Measurements from ENCODE around the gene CHORDC1. TPM values are rescaled to one million over a fixed set of nuclear protein-coding genes. Genes with fewer than 3 reads are reported as not detected.

Gene CHORDC1
- total and polyA plus RNA-seq, 2 of the 8 experiments (the other 6 are each of a cell fraction or from before 2014, with no cell fraction given): 28.9 to 97.1 TPM

DNA sequence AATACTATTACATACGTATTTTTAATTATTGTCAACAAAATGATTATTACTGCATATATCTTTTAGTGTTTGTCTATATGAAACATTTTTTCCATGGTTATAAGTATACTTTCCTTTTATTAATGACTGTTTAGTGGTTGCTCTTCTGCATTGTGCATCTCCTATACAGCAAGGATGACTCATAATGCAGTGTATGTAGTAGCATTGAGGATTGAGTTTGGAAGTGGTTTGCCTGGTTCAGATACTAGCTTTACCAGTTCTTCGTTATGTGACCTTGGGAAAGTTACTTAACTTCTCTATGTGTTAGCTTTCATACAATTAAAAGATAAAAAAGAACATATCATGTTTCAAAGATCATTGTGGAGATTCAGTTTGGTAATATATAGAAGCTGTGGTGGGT, 44.1 kb downstream of the CHORDC1 start:
- Histone ChIP-seq H3K56ac (replicated peaks; ENCODE audit: insufficient read length, low read depth, low read length) (no peak overlapping the region), H3K27ac (ENCODE audit: low read depth, low read length) (no peak overlapping the region), H3K23me2 (ENCODE audit: low read depth, low read length) (no peaks in the 10 kb centered on the region), H2AK5ac (ENCODE audit: low read depth, low read length) (no peak overlapping the region), H3K79me1 (ENCODE audit: low read depth, low read length) (no peaks in the 10 kb centered on the region), H2AFZ (ENCODE audit: low read length) (no peak overlapping the region), H2BK120ac (replicated peaks; ENCODE audit: low read depth, low read length) (no peak overlapping the region), H4K91ac (replicated peaks; ENCODE audit: insufficient read length, low read length) (no peak overlapping the region), H3K4me1 (replicated peaks in 1 of 4; ENCODE audit: control insufficient read depth in 3 of 4, insufficient read depth in 4 of 4, low read length in 3 of 4) (no peaks in the 10 kb centered on the region), H3K79me2 (ENCODE audit: control insufficient read depth in 1 of 2, insufficient read depth in 2 of 2, low read length in 2 of 2) (no peaks in the 10 kb centered on the region), H2BK12ac (ENCODE audit: low read depth, low read length) (no peak overlapping the region), H3K4ac (replicated peaks; ENCODE audit: insufficient read length, low read depth, low read length) (no peak overlapping the region), H2BK5ac (ENCODE audit: low read depth, low read length) (no peak overlapping the region), H4K20me1 (replicated peaks in 1 of 2; ENCODE audit: control insufficient read depth in 1 of 2, insufficient read depth in 2 of 2, low read length in 2 of 2) (no peaks in the 10 kb centered on the region), H3K9me3 (ENCODE audit: insufficient read depth in 2 of 2, low read depth in 1 of 2, low read length in 1 of 2) (no peaks in the 10 kb centered on the region), H3K36me3 (ENCODE audit: control insufficient read depth in 2 of 4, insufficient read depth in 4 of 4, low read length in 3 of 4) (peaks cover 0 to 6% (median 0%) of the 10 kb centered on the region in 4 experiments; a peak in 1 of 8 replicates), H4K5ac (ENCODE audit: insufficient read length, low read depth, low read length) (no peak overlapping the region), H2BK15ac (ENCODE audit: low read length) (no peak overlapping the region), H3K4me3 (ENCODE audit: extremely low read depth in 1 of 4, insufficient read depth in 2 of 4, low read depth in 3 of 4, low read length in 4 of 4) (no peak overlapping the region), H3K18ac (ENCODE audit: extremely low read depth, low read length) (no peak overlapping the region), H3K9ac (replicated peaks in 1 of 4; ENCODE audit: extremely low read depth in 1 of 4, low read depth in 3 of 4, low read length in 3 of 4) (no peak overlapping the region), H2BK20ac (ENCODE audit: low read length) (no peak overlapping the region), H3K14ac (ENCODE audit: insufficient read length) (no peak overlapping the region), H3K23ac (ENCODE audit: insufficient read length) (no peak overlapping the region), H4K8ac (ENCODE audit: extremely low read depth, insufficient read depth, low read length) (no peak overlapping the region), H3K27me3 (replicated peaks in 1 of 4; ENCODE audit: control insufficient read depth in 3 of 4, extremely low read depth in 1 of 4, insufficient read depth in 3 of 4, low read length in 3 of 4) (no peaks in the 10 kb centered on the region), H3K4me2 (ENCODE audit: insufficient read depth in 1 of 2, low read depth in 2 of 2, low read length in 2 of 2) (no peak overlapping the region)
- no peak for DNase-seq (ENCODE audit: low read depth in 1 of 2, low spot score in 2 of 2)
- WGBS, 2 experiments (ENCODE audit: extremely low coverage in 1 of 2, insufficient coverage in 1 of 2, insufficient read length in 1 of 2, insufficient replicate concordance in 2 of 2, low coverage in 1 of 2, low lambda C conversion rate in 2 of 2, missing lambda C conversion rate in 1 of 2): 89% methylated on average over 2 of the region's 2 CpGs; no CpG with 5 or more reads in 1 of the 2 experiments
- no peak for FAIRE-seq
- ChIA-PET CTCF (ENCODE audit: partially characterized antibody) (interaction anchor here (0.9 kb wide), 1 partner anchor 65 kb away, joined by 6 read pairs; no protein-coding TSS in a partner anchor), POLR2A (ENCODE audit: partially characterized antibody) (no interaction called here)
- TF ChIP-seq EP300 (IDR thresholded peaks at IDR 0.05; ENCODE audit: borderline replicate concordance in 1 of 2, low read depth in 2 of 2, low read length in 2 of 2): no peak
- no peak for TF ChIP-seq CBX8 (IDR thresholded peaks at IDR 0.05; ENCODE audit: borderline replicate concordance, low read depth, low read length)
- no peak for TF ChIP-seq EZH2 (IDR thresholded peaks at IDR 0.05; ENCODE audit: low read depth, low read length, severe bottlenecking)
- no peak for TF ChIP-seq NANOG (IDR thresholded peaks at IDR 0.05; ENCODE audit: insufficient read depth, low read depth, low read length, poor library complexity, severe bottlenecking)
- TF ChIP-seq, protein P1, sequence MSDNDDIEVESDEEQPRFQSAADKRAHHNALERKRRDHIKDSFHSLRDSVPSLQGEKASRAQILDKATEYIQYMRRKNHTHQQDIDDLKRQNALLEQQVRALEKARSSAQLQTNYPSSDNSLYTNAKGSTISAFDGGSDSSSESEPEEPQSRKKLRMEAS (IDR thresholded peaks at IDR 0.05): no peak
- no peak for TF ChIP-seq MAFK (IDR thresholded peaks at IDR 0.05; ENCODE audit: low read depth, low read length)
- TF ChIP-seq, protein P2, sequence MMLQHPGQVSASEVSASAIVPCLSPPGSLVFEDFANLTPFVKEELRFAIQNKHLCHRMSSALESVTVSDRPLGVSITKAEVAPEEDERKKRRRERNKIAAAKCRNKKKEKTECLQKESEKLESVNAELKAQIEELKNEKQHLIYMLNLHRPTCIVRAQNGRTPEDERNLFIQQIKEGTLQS (IDR thresholded peaks at IDR 0.05; ENCODE audit: insufficient read depth, low read depth, low read length): no peak
- no peak for TF ChIP-seq CBX5 (IDR thresholded peaks at IDR 0.05; ENCODE audit: low read depth, low read length)
- no peak for TF ChIP-seq RAD21 (IDR thresholded peaks at IDR 0.05 in 1 of 2, conservative IDR thresholded peaks at IDR 0.05 in 1 of 2; ENCODE audit: low read depth in 2 of 2, low read length in 2 of 2)
- TF ChIP-seq SUZ12 (IDR thresholded peaks at IDR 0.05; ENCODE audit: low read length): no peak
- no peak for TF ChIP-seq NRF1 (IDR thresholded peaks at IDR 0.05; ENCODE audit: low read depth, low read length)
